SKM-1 (cell line): ENCODE data around the gene TMPRSS11F.

Source experiments
- DNase-seq: peaks from one replicate; lab custom pipeline; 2025; ENCODE audit not compliant: unreplicated experiment; lab: John Stamatoyannopoulos, UW

TMPRSS11F gene

GRCh38 chr4:68077737-68078136 is 51.9 kb downstream of the TMPRSS11F start:
- DNase-seq = no peak

DNA sequence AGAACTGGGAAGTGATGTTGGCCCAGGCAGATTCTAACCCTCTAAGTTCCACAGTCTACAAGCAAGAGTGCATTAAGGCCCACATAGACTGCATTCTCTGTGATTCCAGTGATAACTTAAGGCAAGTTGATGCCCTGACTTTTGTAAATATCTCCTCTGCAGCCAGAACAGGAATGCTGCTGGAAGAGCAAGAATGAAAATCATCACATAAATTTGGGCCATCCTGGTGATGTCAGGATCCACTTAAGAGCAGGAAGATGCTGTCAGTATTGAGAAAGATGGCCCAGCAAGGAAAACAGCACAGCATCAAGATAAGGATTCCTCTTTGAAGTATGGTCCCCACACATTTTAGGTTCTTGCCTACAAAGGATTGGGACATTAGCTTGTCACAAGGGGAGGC is 52.4 kb downstream of the TMPRSS11F start:
- no peak for DNase-seq

- no peak for DNase-seq
Measured at GRCh38 chr4:68076194-68076593, 53.5 kb downstream of the TMPRSS11F start.

DNA sequence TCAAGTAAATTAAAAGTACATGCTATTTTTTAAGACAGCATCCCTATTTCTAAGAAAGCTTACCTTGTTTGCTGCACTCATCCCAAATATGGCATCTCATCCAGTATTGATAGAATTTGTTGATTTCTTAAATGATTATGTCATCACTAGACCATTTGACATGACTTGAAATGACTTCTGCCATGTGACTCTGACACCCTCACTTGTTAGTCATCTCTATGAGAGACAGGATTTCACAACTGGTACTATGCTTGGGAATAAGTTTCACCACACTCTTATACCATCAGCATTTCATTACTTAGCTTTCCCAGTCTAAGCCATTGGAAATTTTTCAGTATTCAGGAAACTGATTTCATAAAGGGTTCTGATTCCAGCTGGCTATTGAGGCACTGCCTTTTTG is 55.3 kb downstream of the TMPRSS11F start:
- DNase-seq = no peak

- no peak for DNase-seq
Measured at GRCh38 chr4:68070302-68070701, 59.4 kb downstream of the TMPRSS11F start.

GRCh38 chr4:68062501-68062900 is 67.2 kb downstream of the TMPRSS11F start:
- DNase-seq = no peak

DNA sequence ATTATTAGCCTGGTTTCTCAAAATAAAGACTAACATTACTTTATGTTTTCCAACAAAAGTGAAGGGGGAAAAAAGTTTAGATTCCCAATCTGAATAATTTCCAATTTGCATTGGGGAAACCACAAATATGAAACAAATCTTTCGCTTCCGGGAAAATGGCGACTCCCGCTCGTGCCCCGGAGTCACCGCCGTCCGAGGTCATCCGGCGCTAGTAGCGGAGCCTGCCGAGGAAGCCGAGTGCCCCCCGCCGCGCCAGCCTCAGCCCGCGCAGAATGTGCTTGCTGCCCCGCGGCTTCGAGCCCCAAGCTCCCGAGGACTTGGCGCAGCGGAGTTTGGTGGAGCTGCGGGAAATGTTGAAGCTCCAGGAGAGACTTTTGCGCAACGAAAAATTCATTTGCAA is 91.4 kb downstream of the TMPRSS11F start:
- no peak for DNase-seq

DNA sequence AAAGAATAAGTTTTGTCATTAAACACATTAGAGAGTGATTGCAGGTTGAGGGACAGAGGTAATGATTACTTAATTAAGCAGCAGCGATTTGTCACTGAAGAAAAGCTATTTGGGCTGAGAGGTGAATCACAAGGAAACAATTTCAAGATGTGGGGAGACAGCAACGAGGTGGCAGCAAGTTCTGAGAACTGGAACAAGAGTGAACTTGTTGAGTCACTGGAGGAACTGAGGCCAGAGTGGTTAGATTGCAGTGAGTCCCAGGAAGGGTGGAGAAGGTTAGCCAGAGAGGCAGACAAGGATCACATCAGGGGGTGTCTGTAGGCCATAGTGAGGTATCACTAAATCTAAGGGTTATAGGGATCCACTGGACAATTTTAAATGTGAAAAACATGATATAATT is 108.5 kb downstream of the TMPRSS11F start:
- no peak for DNase-seq

- DNase-seq = no peak
Measured at GRCh38 chr4:68011684-68012083, 118.0 kb downstream of the TMPRSS11F start.
